GM12891 (cell line): ENCODE data around the gene CARD8.
"Not testable (repeated sequence)": the region's sequence is repeated elsewhere in the genome, so short reads cannot be mapped to it uniquely, and the experiment has no call there.

ENCODE experiments used
- POLR2A ChIP-seq: IDR thresholded peaks from 2 replicates; pipeline ENCODE4 v1.6.1; 2011; ENCODE audit warnings: low read depth, low read length, control low read depth
- TAF1 ChIP-seq: IDR thresholded peaks from 2 replicates; pipeline ENCODE4 v1.6.1; 2011; ENCODE audit warnings: low read depth, low read length, control low read depth

GRCh38 chr19:48260359-48260714, 4.6 kb upstream of the CARD8 start:
- not testable (repeated sequence) for TF ChIP-seq TAF1, POLR2A
